Esophagus (tissue), 2 donors: ENCODE measurements around the gene PLEKHA5. TPM values are rescaled to one million over a fixed set of nuclear protein-coding genes. Genes with fewer than 3 reads are reported as not detected.

Source experiments
- H3K27ac ChIP-seq, 2 donors: one replicate each; pipeline ENCODE4 v1.5.1; 2013; ENCODE audit warnings: low read depth in 2 of 2, mild to moderate bottlenecking in 2 of 2, inconsistent platforms in 1 of 2, low read length in 1 of 2, moderate library complexity in 1 of 2
- H3K27me3 ChIP-seq, 2 donors: one replicate each; pipeline ENCODE4 v1.6.1; 2013; ENCODE audit warnings: low read length in 2 of 2, control low read depth in 1 of 2, mild to moderate bottlenecking in 1 of 2; ENCODE audit not compliant: insufficient read depth in 2 of 2, control insufficient read depth in 1 of 2
- H3K36me3 ChIP-seq, 2 donors: one replicate each; pipeline ENCODE4 v1.6.1; 2013; ENCODE audit warnings: low read length in 1 of 2; ENCODE audit not compliant: control insufficient read depth in 2 of 2, insufficient read depth in 2 of 2
- H3K4me1 ChIP-seq, 2 donors: one replicate each; pipeline ENCODE4 v1.6.1; 2013; ENCODE audit warnings: low read length in 1 of 2; ENCODE audit not compliant: control insufficient read depth in 2 of 2, insufficient read depth in 2 of 2
- H3K4me3 ChIP-seq, 2 donors: one replicate each; pipeline ENCODE4 v1.5.1; 2013; ENCODE audit warnings: low read length in 2 of 2, mild to moderate bottlenecking in 2 of 2, low read depth in 1 of 2, moderate library complexity in 1 of 2
- H3K9me3 ChIP-seq, 2 donors: one replicate each; pipeline ENCODE4 v1.6.1; 2013; ENCODE audit warnings: mild to moderate bottlenecking in 2 of 2, low read depth in 1 of 2, low read length in 1 of 2, moderate library complexity in 1 of 2; ENCODE audit not compliant: control insufficient read depth in 2 of 2, insufficient read depth in 1 of 2
- WGBS, 2 donors: extraction: QIAGEN DNeasy Blood & Tissue Kit; methylation state at CpG; one replicate each; pipeline ENCODE4 v1.1.7; 2013; 5-methylcytosine and 5-hydroxymethylcytosine counted together
- polyA plus RNA-seq, 2 donors: library from polyadenylated mRNA; stranded (reverse); fragments of 200-250 nt; gene quantifications; one replicate each; pipeline ENCODE4 v1.2.3, GENCODE V29; 2013
- donor health status: healthy with polysubstance abuse.
- donor health status: Bipolar disorder and iron deficiency.

The PLEKHA5 gene
- polyA plus RNA-seq, 2 donors = 17.6 to 27.8 TPM

- Histone ChIP-seq H3K4me1 (no peaks in the 10 kb centered on the region), H3K27ac (no peak overlapping the region), H3K27me3 (no peaks in the 10 kb centered on the region), H3K36me3 (no peaks in the 10 kb centered on the region), H3K9me3 (no peaks in the 10 kb centered on the region), H3K4me3 (no peak overlapping the region)
- 88 to 93% methylated on average over 3 of the region's 3 CpGs for WGBS, 2 donors
Measured at GRCh38 chr12:19095331-19095730, 34.2 kb upstream of the PLEKHA5 start.

- H3K27ac ChIP-seq = peak overlapping the region; percentile 5 to 8
- no peaks in the 10 kb centered on the region for H3K9me3 ChIP-seq
- H3K4me3 ChIP-seq = no peak overlapping the region
- H3K27me3 ChIP-seq = no peaks in the 10 kb centered on the region
- H3K36me3 ChIP-seq = no peaks in the 10 kb centered on the region
- H3K4me1 ChIP-seq = no peaks in the 10 kb centered on the region
- 76 to 81% methylated on average over 8 of the region's 8 CpGs for WGBS, 2 donors
Measured at GRCh38 chr12:19095756-19096480, 33.6 kb upstream of the PLEKHA5 start.

- Histone ChIP-seq H3K9me3 (no peaks in the 10 kb centered on the region), H3K4me3 (no peak overlapping the region), H3K4me1 (no peaks in the 10 kb centered on the region), H3K36me3 (no peaks in the 10 kb centered on the region), H3K27ac (no peak overlapping the region), H3K27me3 (no peaks in the 10 kb centered on the region)
- 90% methylated on average over 3 of the region's 3 CpGs for WGBS, 2 donors
Measured at GRCh38 chr12:19105463-19105862, 24.1 kb upstream of the PLEKHA5 start.

GRCh38 chr12:19107750-19108149 lies 21.8 kb upstream of the PLEKHA5 start:
- 95 to 97% methylated on average over 24 of the region's 24 CpGs for WGBS, 2 donors

GRCh38 chr12:19110221-19110940 lies 19.2 kb upstream of the PLEKHA5 start:
- H3K36me3 ChIP-seq = no peaks in the 10 kb centered on the region
- no peaks in the 10 kb centered on the region for H3K4me1 ChIP-seq
- no peak overlapping the region for H3K27ac ChIP-seq
- 82 to 85% methylated on average over 3 of the region's 3 CpGs for WGBS, 2 donors
- H3K27me3 ChIP-seq = no peaks in the 10 kb centered on the region
- H3K4me3 ChIP-seq = no peak overlapping the region
- no peaks in the 10 kb centered on the region for H3K9me3 ChIP-seq

More at GRCh38 chr12:19107750-19108149, 21.8 kb upstream of the PLEKHA5 start:
- no peaks in the 10 kb centered on the region for H3K9me3 ChIP-seq
- H3K27ac ChIP-seq = no peak overlapping the region
- H3K4me1 ChIP-seq = no peaks in the 10 kb centered on the region
- H3K36me3 ChIP-seq = no peaks in the 10 kb centered on the region
- H3K27me3 ChIP-seq = no peaks in the 10 kb centered on the region
- H3K4me3 ChIP-seq = no peak overlapping the region

- Histone ChIP-seq H3K36me3 (no peaks in the 10 kb centered on the region), H3K4me1 (no peaks in the 10 kb centered on the region), H3K9me3 (no peaks in the 10 kb centered on the region), H3K27ac (no peak overlapping the region), H3K27me3 (no peaks in the 10 kb centered on the region), H3K4me3 (no peak overlapping the region)
- WGBS, 2 donors = 94 to 97% methylated on average over 3 of the region's 3 CpGs
Measured at GRCh38 chr12:19113464-19113863, 16.1 kb upstream of the PLEKHA5 start.

GRCh38 chr12:19115285-19115684 lies 14.2 kb upstream of the PLEKHA5 start:
- H3K4me1 ChIP-seq = no peaks in the 10 kb centered on the region
- 86 to 88% methylated on average over 1 of the region's 1 CpG for WGBS, 2 donors
- no peaks in the 10 kb centered on the region for H3K27me3 ChIP-seq
- H3K36me3 ChIP-seq = no peaks in the 10 kb centered on the region
- H3K27ac ChIP-seq = no peak overlapping the region
- H3K9me3 ChIP-seq = no peaks in the 10 kb centered on the region
- H3K4me3 ChIP-seq = no peak overlapping the region

GRCh38 chr12:19119440-19119839 lies 10.1 kb upstream of the PLEKHA5 start:
- no peak overlapping the region for H3K27ac ChIP-seq
- no peaks in the 10 kb centered on the region for H3K9me3 ChIP-seq
- no peak overlapping the region for H3K4me3 ChIP-seq
- H3K4me1 ChIP-seq = no peaks in the 10 kb centered on the region
- H3K27me3 ChIP-seq = no peaks in the 10 kb centered on the region
- H3K36me3 ChIP-seq = no peaks in the 10 kb centered on the region
- 96 to 97% methylated on average over 3 of the region's 3 CpGs for WGBS, 2 donors

- Histone ChIP-seq H3K27me3 (no peaks in the 10 kb centered on the region), H3K4me3 (no peak overlapping the region), H3K36me3 (no peaks in the 10 kb centered on the region), H3K4me1 (no peaks in the 10 kb centered on the region), H3K27ac (no peak overlapping the region), H3K9me3 (no peaks in the 10 kb centered on the region)
- WGBS, 2 donors = 48 to 59% methylated on average over 3 of the region's 3 CpGs
Measured at GRCh38 chr12:19120795-19121194, 8.7 kb upstream of the PLEKHA5 start.
